GM12872 (cell line): Measurements from ENCODE around the gene GPR87.

Source experiments
- CTCF ChIP-seq: IDR thresholded peaks from 3 replicates; pipeline ENCODE4 v1.5.1; 2011; ENCODE audit warnings: low read depth, mild to moderate bottlenecking, low read length, moderate library complexity; ENCODE audit not compliant: insufficient read depth

GPR87 gene

GRCh38 chr3:151316267-151316991, at the start of gene GPR87:
TSS of gene GPR87 (minus strand) at chr3:151316820. CDS start at chr3:151300100, 16,720 bp downstream.
- no peak for TF ChIP-seq CTCF

- TF ChIP-seq CTCF, result no peak
Measured at GRCh38 chr3:151362751-151363174, 46.1 kb upstream of the GPR87 start.

GRCh38 chr3:151357463-151357850, 40.8 kb upstream of the GPR87 start:
- no peak for TF ChIP-seq CTCF

GRCh38 chr3:151356794-151357462, 40.3 kb upstream of the GPR87 start:
- TF ChIP-seq CTCF, result no peak

GRCh38 chr3:151351648-151352047, 35.0 kb upstream of the GPR87 start:
- no peak for TF ChIP-seq CTCF

GRCh38 chr3:151351219-151351618, 34.6 kb upstream of the GPR87 start:
- TF ChIP-seq CTCF, result no peak

- TF ChIP-seq CTCF, result no peak
Measured at GRCh38 chr3:151350656-151351055, 34.0 kb upstream of the GPR87 start.
